HG02763 (cell line): Measurements from ENCODE around the gene SVOPL.

ENCODE experiments used
- ATAC-seq: cut with Tn5 transposase; IDR thresholded peaks from one replicate; pipeline ENCODE4 v1.9.1; 2021; ENCODE audit warnings: mild to moderate bottlenecking, moderate library complexity; ENCODE audit not compliant: unreplicated experiment

Gene SVOPL

DNA sequence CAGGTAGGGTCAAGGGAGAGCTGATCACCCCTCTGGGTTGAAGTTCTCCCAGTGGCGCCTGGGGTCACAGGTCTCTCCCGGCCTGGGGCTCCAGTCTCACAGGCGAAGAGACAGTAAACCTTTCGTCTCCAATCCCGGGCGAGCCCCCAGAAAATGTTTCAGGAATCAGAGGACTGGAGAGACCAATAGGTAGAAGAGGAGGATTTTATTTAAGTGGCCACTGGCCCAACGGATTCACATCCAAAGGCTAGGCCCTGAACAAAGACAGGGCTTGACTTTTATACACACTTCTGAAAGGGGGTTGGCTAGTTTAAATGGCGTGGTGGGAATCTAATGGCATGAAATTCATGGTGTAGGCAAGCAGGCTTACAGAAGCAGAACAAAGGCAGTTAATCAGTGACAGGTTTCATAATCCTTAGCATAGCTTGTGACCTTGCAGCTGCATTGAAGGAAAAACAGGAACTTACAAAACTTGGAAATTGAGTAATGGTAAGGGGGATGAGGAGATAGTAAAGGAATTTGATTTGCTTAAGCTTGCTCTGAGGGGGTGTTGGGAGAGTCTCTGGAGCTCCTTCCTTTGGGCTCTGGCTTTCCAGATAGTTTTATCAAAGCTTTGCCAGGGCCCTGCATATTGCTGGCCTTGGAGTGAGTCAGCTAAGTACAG is 135.6 kb downstream of the SVOPL start:
- ATAC-seq: no peak

DNA sequence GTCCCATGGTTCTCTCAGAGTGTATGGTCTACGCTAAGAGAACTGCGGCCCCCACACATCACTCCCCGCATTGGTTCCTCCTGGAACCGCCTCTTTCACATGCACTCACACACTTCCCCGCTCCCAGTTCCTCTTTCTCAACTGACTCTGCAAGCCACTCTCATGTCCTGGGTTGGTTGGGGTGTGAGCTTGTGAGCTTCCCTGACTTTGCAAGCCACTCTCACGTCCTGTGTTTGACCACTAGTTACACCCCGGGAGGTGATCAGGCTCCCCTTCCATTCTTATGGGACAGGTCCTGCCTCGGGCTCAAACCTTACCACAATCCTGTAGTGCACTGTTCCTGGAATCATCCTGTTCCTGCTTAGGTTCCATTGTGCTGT is 136.1 kb downstream of the SVOPL start:
- no peak for ATAC-seq

DNA sequence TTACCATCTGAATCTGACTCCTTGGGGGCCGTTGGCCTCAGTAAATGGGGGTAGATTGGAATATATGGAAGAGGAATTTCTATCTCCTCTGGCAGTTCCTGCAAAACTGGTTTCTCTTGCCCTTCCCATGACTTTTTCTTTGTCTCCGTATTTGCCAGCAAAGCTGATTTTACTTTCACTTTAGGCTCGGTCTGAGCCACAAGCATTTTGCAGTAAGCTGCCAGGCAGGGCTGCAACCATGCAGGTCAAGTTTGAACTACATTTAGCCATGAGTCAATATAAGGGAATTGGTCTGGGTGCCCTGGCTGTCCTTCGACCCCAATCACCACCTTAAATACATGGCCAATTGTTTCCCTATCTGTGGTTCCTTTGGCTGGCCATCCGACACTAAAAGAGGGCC is 136.8 kb downstream of the SVOPL start:
- no peak for ATAC-seq

DNA sequence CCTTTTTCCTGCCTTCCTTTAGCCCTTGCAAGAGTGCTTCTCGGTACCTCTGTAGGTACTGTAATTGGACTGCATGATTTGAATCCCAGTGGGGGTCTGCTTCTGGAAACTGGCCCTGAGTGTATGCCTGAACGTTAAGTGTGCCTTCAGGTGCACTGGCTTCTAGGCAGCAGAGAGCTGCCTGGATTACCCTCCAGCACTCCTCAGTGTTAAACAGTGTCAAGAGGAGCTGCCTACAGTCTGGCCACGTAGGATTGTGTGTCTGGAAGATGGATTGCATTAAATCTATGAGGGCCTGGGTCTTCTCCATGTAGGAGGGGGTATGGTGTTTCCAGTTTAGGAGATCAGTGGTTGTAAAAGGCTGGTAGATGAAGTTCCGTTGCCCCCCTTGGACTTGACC is 137.4 kb downstream of the SVOPL start:
- ATAC-seq: no peak

DNA sequence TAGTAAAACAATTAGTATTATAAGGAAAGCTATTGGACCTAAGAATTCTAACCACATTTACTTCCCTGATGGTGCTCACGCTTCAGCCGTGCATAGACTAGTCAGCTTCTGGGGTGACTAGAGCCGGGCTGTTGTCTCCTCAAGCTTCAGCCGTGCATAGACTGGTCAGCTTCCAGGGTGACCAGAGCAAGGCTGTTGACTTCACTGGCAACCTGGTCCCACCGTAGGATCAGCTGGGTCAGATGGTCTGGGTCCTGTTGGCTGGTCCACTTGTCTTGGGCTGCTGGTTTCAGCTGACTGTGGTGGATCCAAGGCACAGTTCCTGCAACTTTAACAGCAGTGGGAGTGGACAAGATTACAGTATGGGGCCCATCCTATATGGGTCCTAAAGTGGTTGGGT is 141.7 kb downstream of the SVOPL start:
- ATAC-seq: no peak

DNA sequence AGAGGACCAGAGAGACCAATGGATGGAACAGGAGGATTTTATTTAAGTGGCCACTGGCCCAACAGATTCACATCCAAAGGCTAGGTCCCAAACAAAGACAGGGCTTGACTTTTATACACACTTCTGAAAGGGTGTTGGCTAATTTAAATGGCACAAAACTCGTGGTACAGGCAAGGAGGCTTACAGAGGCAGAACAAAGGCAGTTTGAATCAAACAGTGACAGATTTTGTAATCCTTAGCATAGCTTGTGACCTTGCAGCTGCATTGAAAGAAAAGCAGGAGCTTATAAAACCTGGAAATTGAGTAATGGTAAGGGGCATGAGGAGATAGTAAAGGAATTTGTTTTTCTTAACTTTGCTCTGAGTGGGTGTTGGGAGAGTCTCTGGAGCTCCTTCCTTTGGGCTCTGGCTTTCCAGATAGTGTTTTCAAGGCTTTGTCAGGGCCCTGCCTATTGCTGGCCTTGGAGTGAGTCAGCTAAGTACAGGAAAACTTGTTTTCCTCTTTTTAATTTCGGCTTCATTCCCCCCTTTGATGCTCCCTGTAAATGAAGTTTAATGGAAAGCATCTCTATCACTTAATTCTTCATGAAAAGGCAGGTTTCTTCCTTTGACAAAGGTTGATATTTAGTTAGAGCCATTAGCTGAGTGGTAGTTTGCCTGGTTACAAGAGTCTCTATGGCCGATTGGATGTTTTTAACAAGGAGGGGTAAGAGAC is 144.2 kb downstream of the SVOPL start:
- ATAC-seq: no peak

DNA sequence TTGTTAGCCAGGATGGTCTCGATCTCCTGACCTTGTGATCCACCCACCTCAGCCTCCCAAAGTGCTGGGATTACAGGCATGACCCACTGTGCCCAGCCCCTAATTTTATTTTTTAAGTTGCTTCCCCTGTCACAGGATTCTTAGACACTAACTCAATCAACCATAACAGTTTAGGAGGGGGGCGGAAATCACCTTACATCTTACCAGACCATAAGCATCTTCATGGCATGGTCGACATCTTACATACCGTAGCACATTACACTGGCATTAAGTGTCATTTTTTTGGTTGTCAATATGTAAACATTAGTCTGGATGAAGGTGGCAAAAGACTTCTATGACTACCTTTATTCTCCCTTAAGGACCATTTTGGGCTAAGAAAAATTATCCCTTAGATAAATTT is 145.5 kb downstream of the SVOPL start:
- no peak for ATAC-seq

DNA sequence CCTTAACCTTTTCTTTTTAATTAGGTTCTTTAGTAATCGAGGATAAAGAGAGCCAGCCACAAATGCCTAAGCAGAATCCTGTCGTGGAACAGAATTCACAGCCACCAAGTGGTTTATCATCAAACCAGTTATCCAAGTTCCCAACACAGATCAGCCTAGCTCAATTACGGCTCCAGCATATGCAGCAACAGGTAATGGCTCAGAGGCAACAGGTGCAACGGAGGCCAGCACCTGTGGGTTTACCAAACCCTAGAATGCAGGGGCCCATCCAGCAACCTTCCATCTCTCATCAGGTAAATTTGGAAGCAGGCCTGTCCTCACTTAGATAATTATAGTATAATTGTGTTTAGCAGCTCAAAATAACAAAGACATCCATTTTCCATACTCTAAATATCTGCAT is 146.5 kb downstream of the SVOPL start:
- ATAC-seq: no peak

DNA sequence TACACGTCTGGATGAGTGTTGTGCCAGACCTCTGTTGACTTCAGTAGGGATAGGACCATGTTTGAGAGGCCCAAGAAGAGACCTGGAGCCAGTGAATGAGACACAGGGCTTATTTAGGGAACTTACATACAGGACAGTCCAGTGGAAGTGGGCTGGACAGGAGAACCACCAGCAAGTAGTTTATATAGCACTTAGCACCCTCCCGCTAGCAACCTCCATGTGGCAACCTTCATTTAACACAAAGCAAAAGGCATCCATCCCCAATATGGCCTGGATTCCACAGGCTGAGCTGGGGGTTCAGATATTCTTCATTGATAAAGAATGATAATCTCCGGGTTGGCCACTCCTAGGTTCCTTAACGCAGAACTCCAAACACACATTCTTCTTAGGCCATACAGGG is 147.4 kb downstream of the SVOPL start:
- ATAC-seq: no peak

DNA sequence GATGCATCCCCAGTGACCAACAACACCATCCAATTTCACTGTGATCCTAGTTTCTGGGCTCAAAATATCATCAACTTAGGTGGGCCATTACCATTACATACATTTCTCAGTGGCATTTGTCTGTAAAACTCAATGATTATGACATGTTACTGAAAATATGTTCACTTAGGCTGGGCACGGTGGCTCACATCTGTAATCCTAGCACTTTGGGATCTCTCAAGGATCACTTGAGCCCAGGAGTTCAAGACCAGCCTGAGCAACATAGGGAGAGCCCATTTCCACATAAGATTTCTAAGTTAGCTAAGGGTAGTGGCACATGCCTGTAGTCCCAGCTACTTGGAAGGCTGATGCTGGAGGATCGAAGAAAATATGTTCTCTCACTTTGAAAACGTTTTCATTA is 150.1 kb downstream of the SVOPL start:
- no peak for ATAC-seq

DNA sequence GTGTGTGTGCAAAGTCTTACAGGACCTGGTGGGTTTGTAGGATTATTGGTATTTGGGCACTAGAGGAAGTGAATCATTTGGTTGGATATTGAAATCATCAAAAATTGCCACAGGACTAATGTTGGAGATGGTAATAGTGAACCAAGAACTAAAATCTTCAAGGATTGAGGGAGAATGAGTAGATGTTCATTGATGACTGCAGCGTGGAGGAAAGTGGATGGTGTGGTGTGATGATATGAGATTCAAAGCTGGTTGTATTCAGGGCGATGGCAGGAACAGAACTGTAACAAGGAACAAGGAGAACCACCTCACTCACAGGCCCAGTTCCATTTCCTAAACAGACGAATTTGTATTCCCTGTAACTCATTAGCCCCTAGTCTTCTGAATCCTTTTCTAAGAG is 150.8 kb downstream of the SVOPL start:
- no peak for ATAC-seq

DNA sequence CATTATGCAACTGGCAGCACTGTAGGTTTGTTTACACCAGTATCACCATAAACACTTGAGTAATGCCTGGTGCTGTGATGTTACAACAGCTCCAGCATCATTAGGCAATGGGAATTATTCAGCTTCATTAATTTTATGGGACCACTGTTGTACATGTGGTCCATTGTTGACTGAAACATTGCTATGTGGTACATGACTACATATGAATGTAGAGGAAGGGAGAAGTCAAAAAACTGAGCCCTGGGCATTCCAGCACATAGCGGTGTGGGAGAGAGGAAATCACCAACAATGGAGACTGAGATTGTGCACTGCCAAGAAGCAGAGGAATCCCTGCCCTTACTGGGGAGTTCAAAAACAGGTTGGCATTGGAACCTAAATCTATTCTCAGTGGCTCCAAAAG is 152.1 kb downstream of the SVOPL start:
- no peak for ATAC-seq

DNA sequence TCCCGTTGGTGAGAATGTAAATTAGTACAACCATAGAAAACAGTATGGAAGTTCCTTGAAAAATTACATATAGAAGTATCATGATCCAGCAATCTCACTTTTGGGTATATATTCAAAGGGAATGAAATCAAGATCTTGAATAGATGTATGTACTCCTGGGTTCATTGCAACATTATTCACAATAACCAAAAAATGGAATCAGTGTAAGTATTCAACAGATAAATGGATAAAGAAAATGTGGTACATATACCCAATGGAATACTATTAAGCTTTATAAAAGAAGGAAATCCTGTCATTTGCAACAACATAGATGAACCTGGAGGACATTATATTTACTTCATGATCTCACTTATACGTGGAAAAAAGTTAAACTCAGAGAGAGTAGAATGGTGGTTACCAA is 154.3 kb downstream of the SVOPL start:
- no peak for ATAC-seq

DNA sequence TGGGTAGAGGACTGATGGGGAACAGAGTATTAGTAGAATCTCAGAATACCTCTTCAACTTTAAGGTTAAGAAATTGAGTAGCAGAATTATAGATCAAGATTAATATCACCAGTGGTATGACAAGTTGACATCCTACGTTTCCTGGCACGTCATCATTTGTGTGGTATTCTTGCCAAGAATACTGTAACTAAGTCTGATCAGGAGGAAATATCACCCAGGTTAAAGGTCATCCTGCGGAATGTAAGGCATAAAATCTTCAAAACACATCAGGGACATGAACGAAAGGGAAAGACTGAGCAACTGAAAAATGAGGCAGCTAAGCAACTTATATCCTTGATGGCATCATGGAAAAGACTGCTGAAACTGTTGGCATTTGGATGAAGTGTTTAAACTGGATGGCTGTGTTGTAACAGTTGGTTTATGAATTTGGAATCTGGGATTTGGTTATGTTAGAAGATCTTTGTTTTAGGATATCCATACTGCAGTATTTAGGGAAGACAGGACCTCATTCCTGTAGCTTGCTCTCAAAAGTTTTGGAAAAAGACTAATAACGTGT is 155.0 kb downstream of the SVOPL start:
- no peak for ATAC-seq

DNA sequence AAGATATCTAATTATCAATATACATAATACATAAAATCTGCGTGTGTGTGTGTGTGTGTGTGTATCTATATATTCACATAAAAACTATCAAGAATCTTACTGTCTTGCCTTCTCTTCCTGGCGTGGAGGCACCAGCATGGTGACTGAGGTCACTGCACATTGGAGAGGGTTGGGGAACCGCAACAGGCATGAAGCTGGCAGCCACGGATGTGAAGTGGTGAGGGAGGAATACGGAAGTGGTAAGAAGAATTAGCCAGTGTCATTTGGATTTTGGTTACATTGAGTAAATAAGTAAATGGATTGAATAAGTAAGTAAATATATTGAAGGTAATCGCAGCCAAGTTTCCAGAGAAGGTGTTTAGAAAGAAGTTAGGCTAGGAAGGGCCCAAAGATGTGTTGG is 156.0 kb downstream of the SVOPL start:
- ATAC-seq: no peak
